ENCODE results near the gene TTC3.

DNA sequence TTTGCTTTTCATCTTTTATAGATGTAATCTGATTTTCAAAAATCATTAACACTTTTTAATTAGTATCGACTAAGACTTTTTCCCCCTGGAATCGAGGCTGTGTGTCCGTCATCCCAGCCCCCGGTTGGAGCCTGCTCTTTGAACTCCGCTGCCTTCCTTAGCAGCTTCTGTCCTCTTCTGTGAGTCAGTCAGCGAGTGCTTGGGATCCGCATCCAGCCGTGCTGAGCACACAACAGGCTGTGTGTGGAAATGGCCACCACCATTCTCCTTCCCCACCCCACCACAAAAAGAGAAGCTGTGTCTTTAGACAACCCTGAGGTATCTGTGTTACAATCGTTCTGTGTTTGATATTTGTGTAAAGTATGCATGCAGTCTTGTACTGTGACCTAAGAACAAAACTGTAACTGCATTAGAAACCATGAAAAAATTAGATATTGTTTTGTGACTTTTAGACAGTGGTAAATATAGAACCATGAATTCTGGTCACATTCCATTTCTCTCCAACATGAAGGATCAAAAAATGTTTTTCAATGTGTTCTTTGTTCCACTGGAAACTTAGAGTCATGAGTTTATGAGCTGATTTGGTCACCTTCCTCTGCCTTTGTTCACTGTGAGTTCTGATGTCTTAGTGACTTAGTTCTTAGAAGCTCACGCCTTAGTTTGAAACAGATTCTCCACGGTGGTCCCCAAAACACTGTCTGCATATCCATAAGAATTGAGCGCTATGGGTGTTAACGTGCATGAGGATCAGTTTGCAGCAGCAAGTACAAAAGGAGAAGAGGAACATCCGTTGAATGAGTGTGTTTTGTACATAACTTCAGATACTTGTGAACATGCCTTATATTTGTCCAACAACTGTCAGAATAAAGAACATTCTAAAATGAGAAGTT lies 129.4 kb downstream of the TTC3 start:
- TF ChIP-seq, protein P1, sequence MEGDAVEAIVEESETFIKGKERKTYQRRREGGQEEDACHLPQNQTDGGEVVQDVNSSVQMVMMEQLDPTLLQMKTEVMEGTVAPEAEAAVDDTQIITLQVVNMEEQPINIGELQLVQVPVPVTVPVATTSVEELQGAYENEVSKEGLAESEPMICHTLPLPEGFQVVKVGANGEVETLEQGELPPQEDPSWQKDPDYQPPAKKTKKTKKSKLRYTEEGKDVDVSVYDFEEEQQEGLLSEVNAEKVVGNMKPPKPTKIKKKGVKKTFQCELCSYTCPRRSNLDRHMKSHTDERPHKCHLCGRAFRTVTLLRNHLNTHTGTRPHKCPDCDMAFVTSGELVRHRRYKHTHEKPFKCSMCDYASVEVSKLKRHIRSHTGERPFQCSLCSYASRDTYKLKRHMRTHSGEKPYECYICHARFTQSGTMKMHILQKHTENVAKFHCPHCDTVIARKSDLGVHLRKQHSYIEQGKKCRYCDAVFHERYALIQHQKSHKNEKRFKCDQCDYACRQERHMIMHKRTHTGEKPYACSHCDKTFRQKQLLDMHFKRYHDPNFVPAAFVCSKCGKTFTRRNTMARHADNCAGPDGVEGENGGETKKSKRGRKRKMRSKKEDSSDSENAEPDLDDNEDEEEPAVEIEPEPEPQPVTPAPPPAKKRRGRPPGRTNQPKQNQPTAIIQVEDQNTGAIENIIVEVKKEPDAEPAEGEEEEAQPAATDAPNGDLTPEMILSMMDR (IDR thresholded peaks at IDR 0.05) = no peak
- TF ChIP-seq POLR2A (IDR thresholded peaks at IDR 0.05) = no peak

All from right lobe of liver (tissue), 4 donors.